SKM-1 treated with dmso at 0.1 percent for 144 hours (cell line): Measurements from ENCODE around the gene RPRM.
"Not testable (repeated sequence)": the region's sequence is repeated elsewhere in the genome, so short reads cannot be mapped to it uniquely, and the experiment has no call there.

ENCODE experiments used
- DNase-seq: peaks from one replicate; lab custom pipeline; 2025; ENCODE audit not compliant: unreplicated experiment; lab: John Stamatoyannopoulos, UW

RPRM gene

DNA sequence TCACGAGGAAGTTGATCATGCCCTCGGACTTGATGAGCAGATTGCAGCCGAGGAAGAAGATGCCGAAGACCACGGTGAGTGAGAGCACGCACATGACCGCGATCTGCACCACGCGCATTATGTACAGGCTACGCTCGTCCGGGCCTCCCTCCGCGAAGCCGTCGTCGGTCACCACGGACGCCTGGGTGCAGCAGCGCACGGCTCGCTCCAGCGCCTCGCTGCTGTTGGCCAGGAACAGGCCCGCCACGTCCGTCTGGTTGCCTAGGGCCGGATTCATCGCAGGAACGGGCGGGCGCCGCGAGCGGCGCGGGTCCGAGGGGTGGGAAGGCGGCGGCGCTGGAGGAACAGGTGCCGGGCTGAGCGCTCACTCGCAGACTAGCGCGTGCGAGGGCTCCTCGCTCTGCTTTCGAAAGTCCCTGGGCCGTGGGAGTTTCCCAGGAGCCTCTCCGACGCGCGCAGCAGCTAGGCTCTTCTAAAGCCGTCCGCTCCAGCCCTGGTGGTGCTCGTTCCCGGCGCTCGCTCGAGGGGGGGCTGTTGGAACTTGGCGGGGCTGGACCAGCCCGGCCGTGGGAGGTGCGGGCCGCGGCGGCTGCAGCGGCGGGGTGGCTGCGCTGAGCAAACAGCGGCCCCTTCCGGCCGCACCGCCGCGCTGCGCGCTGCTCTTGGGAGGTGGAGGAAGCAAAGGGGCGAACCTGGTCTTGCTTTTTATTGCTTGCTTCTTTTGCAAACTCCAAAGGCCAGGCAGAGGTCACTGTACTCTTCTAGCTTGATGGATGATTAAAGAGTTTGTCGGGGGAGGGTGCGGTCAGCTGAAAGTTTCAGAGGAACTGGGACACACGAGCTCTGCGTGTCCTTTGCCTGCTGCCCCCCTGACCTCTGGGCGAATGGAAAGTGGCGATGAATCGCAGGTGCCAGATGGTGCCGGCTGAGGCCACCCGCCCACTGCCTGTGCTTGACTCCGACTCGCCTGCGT lies at the start of gene RPRM:
Gene RPRM (minus strand): TSS at position 474 of the 973 bp plus-strand sequence. CDS start 197 bp downstream, at position 277.
- DNase-seq = peak; percentile 65

DNA sequence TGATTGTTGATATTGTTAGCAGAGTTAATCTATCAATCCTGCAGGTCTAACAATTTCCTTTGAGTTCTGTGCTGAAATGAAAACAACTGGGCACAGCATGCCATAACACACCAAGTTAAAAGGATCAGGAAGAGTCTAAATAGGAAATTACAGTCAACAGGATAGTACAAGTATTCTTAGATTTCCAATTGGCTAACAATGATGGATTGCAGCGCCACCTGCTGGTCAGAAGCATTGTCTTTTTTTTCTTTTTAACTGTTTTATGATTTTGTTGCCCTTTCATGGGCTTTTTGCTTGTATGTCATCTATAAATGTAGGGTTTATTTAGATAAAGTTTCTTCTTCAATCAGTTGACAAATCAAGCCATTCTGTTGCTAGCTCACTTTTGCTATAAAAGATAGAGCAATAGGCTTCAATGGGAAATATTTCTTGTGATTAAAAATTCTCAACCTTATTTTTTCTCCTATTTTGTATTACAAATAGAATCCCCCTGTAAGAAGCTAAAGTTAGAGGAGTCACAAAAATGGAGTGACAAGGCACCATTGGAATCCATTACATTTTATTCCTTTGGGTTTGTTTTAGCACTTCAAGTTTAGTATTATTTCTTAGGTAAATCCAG lies 40.8 kb upstream of the RPRM start:
- DNase-seq = peak; percentile 23

DNA sequence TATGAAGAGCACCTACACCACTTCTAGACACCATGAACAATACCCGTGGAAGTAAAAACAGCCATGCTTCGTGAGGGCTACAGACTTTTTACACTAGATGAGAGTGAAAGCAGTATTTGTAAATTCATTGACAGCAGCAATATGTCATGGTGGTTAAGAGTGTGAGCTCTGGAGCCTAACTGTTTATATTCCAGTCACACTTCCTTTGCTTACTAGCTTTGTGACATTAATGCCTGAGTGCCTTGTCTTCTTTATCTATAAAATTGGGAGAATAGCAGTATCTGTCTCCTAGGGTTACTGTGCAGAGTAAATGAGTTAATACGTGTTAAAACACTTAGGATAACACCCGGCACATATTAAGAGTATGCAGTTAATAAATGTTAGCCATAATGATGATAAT lies 33.8 kb upstream of the RPRM start:
- DNase-seq = no peak

DNA sequence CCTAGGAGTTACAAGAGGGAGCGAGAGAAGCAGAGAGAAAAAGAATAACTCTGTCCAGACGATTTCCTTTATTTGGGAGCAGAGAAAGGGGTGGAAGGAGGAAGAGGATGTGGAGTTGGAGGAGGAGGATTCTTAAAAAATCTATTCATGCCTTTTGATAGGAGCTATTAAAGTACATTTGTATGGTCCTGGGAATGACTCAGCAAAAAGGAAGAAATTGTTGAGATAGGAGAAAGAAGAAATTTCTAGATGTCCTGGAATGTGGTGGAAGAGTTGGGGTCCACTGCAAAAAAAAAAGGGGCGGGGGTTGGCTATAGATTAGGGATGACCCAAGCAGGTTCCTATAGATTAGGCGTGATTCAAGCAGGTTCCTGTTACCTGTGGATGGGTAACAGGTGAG lies 32.4 kb upstream of the RPRM start:
- no peak for DNase-seq

DNA sequence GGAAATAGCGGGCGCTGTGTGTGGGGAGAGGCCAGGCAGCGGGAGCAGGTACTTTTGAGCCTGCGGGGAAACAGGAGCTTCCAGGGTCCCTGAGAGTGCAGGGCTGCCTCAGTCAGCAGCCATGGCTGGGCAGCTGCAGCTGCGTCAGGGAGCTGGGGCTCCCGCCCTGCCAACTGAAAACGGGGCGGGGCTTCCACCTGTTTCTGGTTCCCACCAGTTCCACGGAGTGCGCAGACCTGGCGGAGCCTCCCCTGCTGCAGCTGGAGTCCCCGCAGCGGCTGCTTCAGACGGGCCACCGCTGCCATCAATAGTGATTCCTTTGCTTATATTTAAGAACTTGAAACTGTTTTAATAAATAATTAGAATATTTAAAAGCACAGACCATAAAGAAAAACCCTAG lies 30.6 kb upstream of the RPRM start:
- no peak for DNase-seq

DNA sequence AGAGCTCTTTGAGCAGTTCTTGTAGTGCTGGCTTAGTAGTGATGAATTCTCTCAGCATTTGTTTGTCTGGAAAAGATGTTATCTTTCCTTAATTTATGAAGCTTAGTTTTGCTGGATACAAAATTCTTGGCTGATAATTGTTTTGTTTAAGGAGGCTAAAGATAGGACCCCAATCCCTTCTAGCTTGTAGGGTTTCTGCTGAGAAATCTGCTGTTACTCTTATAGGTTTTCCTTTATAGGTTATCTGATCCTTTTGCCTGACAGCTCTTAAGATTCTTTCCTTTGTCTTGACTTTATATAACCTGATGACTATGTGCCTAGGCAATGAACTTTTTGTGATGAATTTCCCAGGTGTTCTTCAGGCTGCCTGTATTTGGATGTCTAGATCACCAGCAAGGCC lies 27.9 kb upstream of the RPRM start:
- not testable (repeated sequence) for DNase-seq

DNA sequence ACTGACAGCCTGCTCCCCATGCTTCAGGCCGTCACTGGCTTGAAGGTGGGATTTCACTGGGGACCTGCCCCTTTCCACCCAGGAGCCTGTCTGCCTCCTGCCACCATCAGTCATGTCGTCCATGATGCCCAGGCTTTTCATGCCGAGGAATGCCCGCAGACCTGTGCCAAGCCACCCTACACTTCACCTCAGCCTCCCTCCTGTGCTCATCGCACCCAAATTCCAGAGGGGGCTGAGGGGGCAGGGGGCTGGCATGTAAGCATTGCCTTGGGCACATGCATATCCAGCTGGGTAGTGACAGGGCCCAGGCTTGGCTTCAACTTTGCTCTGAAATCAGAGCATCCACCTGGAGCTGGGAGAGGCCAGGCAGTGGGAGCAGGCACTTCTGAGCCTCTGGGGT lies 20.9 kb upstream of the RPRM start:
- no peak for DNase-seq

DNA sequence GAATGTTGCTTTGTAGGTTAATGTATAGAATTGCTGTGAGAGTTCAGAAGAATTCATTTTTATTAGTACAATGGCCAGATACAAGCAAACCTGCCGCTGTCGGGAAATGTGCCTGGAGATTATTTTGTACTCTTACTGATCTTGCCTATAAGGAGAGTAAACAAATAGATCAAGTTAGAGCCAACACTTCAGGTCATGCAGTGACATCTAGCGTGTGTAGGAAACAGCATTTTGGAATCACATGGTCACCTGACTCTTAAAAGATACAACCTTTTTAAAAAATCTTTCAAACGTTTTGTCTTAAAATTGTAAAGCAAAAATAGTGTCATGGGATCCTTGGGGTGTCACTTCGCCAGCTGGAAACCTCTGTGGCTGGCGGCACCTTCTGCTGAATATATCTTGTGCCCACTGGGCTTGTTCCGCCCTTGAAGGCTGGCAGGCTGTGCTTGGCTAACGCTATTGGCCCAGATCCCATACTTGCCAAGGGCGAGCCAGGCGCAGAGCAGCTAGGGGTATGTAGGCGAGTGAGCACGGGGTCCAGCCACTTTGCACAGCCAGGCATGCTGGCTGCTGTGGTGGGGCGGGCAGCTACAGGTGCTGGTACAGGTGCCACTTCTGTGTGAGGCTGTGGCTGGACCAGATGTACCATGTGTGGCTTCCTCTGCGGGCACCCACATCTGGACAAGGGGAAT lies 19.5 kb upstream of the RPRM start:
- no peak for DNase-seq

DNA sequence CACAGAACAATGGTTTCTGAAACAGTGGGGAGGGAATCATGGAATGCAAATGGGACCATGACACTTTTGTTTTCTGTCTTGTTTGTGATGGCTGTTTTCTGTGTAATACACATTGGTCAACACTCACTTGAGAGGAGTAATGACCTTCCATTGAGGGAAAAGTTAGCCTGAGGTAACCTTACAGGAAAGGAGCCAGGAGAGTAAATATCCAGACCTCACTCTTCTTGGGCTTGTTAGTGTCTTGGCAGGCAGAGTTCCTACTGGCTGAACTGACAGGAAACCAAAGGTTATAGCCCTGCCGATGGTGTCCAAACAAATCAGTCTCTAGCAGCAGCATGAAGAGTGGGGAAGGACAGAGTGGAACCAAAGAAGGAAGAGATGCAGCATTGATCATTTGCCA lies 17.2 kb upstream of the RPRM start:
- DNase-seq = no peak

DNA sequence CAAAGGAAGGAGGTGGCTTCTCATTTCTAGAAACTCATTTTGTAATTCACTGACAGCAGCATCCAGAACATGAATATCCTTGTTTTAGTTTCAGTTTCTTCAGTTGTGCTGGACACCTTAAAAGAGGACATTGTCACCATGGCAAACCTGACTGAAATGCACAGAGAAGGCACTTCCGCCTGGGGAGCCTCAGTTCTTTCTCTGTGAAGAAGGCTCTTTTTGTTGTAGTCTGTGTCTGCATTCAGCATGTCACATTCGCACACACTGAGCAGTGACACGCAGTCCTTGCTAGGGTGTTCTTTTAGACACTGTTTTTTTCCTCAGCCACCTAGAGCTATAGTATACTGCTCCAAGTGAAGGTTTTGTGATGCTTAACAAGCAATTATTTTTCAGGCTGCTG lies 9.5 kb upstream of the RPRM start:
- DNase-seq = no peak

DNA sequence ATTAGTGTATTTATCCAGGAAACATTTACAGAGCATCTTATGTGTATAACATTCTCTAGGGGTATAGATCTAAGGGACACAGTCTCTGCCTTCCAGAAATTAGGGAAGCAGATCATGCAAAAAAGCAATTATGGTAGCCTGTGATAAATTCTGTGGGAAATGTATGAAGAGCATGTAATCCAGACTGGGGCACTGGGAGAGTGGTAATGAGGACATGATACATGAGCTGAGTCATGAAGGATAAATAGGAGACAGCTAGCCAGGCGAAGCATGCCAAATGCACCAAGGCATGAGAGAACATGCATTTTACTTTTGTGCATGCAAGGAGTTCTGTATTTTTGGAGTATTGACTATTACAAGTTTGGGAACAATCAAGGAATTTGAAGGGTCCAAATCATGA lies 8.9 kb upstream of the RPRM start:
- no peak for DNase-seq

DNA sequence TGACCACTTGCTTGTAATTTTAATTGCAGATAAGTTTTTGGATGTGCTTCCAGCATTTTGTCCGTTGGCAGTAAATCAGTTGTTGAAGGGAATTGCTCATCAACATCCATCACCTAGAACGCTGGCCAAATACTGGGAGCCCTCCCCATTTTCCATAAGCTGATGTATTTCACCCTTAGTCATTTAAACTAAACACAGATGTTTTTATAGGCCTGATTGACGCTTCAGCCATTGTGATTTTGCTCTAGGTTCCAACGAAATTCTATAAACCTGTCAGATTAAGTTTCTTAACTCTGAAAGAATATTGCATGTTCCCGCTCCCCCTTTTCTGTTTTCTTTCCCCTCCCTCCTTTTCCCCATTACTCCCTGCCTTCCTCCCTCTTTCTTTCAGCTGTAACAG lies 1.0 kb upstream of the RPRM start:
- DNase-seq = no peak

DNA sequence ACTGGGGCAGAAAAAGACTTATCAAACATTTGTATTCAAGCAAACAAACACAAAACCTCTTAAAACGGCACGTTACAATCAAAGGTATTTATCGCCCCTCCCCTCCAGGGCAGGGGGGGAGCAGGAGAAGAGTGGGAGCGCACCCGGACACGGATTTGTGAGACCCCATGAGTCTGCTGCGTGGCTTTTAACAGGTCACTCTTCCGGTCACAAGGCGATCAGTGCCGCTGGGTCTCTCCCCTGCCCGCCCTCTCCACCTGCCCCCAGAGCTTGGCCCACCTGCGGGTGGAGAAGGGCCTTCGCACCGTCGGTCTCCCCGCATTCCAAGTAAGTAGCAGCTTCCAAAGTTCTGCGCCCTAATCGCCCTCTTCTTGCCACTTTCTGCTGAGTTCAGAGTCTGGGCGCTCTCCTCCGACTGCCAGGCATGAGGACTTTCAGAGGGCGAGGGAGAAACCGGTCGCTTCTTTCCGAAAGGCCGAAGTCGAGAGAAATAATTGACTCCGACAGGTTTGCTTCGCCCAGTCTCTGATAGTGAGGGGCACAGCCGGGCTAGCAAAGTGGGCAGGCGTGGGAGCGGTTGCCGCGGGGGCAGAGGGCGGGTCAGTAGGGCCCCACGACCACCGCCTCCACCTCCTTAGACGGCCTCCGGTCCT lies 800 bp downstream of the RPRM start:
- DNase-seq = no peak

DNA sequence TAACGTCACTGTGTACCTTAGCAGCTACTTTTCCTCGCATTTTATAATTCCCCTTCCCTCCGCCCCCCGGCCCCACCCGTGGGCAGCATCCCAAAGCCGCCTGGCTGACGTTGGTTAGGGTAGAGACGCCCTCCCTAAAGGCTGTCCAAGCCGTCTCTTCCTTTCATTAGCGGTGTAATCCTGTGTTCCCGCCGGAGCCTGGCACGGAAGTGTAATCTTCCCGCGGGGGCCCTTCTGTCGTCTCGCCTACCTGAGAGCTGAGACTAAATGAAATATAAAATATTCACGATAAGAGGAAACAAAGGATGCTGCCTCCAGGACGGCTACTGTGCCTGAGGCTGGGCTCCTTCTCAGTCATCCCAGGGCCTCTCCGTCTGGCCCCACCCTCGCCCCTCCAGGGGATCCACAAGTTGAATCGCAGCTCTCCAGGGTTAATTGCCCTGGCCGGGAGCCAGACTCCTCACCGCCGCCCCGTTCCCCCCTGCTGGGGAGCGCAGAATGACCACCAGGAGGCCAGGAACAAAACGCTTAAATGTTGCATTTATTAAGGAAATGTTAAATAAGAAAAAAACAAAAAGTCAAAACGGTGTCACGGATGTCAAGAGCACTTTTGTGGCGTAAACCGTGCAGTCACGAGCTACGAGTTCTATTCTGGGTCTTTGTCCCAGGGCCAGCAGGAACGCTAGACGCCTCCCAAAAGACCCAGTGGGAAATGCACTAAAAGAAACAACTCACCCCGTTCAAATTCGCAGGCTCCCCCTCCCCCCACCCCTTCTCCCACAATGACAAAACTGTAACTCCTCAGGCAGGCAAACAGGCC lies 1.5 kb downstream of the RPRM start:
- DNase-seq = no peak

DNA sequence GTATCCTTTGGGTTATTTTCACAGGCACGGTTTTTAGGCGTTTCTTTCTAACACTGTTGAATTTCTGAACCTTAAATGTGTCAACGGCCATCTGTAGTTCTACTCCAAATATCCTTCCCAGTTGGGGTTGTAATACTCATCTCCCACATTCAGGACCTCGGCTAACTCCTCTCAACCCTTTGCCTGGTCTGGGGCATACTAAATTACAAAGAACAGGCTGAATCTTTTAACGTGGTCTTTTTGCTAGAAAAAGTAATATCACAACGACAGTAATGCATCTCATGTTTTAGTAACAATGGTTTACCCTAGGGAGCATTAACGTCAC lies 2.1 kb downstream of the RPRM start:
- DNase-seq = no peak

DNA sequence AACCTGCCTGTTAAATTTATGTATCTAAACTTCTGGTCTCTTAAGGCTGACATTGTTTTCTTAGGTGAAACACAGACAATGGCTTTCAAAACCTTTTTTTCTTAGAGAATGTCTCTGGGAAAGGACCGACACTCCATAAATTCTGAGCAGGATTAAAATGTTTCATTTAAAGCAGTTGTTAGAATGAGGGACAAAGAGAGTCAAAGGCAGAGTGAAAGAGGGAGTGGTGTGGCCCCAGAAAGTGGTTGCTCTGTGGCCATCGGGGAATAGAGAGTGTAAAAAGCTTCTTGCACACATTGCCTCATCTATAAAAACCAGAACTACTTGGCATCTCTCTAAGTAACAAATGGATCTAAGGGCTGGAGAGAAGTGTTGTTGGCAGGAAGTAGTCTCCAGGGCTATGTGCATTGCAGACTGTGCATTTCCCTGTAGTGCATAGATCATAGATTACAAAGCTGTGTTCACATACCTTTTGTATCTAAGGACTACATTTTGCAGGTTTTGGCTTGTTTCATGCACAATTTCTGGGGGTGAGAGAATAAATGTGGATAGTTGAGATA lies 3.6 kb downstream of the RPRM start:
- peak; percentile 17 for DNase-seq

DNA sequence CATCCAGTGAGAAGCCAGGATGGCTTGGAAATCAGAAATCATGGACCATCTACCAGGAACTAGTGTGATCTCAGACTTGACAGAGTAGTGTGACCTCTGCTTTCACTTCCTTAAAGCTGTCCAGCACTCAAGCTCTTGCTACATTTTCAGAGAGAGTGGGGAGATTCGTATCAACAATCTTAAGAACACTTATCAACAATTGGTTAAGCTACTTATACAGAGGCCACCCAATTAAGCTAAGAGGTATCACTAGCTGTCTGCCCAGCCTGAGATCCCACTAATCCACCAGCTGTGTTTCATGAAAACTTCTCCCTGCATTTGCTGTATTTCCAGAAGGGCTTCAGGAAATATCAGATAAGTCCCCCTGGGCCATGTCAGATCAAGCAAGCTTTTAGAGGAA lies 4.2 kb downstream of the RPRM start:
- DNase-seq = peak; percentile 69

DNA sequence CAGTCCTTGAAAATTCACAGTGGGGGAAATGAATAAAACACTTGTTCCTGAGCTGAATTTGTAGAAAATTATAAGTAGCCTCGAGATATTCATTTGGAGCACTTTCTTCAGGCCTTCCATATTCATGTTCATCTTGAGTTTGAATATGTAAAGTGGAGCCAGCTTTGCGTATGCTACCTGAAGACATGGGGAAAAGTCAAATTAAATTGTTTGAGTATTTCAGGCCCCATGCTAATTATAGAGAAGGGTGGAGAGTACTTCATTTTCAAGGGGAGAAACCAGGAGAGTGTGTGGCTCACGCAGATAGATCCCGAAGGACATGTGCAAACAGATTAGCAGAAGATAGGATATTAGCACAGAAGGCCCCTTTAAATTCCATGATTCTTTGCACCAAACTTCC lies 7.7 kb downstream of the RPRM start:
- DNase-seq = no peak

DNA sequence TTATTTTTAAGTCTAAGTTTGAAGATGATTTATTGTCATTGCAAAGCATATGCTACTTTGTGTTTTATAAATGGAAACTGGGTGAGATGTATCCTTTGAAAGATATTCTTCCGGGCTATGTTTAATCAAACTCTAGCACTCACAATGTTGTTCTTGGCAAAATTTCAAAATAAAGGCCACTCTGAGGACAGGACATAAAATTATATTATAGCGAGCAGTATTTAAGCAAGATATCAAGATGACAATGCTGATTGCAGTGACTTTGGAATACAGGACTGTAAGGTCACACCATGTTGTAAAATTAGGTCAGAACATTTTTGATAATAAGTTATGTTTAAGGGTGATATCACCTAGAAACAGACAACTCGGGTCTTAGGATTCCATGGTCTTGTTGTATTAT lies 14.2 kb downstream of the RPRM start:
- no peak for DNase-seq

DNA sequence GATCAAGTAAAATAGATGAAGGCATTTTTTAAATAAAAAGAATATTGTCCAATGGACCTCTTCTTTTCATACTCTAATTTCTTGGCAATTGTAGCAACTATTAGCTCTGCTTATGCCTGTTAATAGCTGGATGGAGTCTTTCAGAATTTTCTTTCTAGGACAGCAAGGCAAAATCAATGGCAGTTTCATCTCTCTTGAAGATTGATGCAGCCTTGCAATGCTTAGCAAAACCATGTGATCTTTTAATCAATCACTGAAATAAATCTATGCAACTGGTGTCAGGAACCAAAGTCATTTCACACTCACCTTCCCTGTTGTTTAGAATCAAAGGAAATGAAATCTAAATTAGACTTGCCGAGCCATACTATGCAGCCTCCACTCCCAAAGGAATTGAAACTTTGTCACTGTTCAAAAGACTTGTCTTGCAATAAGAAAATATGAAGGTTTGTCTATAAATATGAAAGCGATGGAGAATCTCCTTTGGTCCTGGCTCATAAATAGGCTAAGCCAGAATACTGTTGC lies 16.2 kb downstream of the RPRM start:
- DNase-seq = no peak
